Vagina (tissue), 2 donors: ENCODE data around the gene ARL5B.

ENCODE experiments used
- CTCF ChIP-seq, 3 experiments: fragments of 450-650 bp in 2 of 3; fragments of 200-600 bp in 1 of 3; sonication (generic) in 1 of 3; IDR thresholded peaks; one replicate each; pipeline ENCODE4 v1.5.1; 2017 to 2019; ENCODE audit warnings: antibody characterized with exemption in 3 of 3, mild to moderate bottlenecking in 2 of 3, moderate library complexity in 2 of 3
- POLR2A ChIP-seq, 2 donors: fragments of 450-650 bp; IDR thresholded peaks; one replicate each; pipeline ENCODE4 v1.6.1; 2017; ENCODE audit warnings: antibody characterized with exemption in 2 of 2, mild to moderate bottlenecking in 2 of 2, moderate library complexity in 2 of 2

GRCh38 chr10:18653112-18653511 lies 6.1 kb upstream of the ARL5B start:
- TF ChIP-seq CTCF (IDR thresholded peaks at IDR 0.05) (no peak), POLR2A (IDR thresholded peaks at IDR 0.05) (no peak)
